ENCODE data around the gene IRF2.

- no peak for TF ChIP-seq EP300 (IDR thresholded peaks at IDR 0.05)
- TF ChIP-seq CTCF (IDR thresholded peaks at IDR 0.05): no peak
Measured at GRCh38 chr4:184380707-184381106, 93.6 kb downstream of the IRF2 start.
